Stimulated activated CD8-positive, alpha-beta memory T cell treated with anti-CD3 and anti-CD28 coated beads, Interleukin-15, amount 100 ng/mL, for 24 hours (primary cell): Measurements from ENCODE around the gene SCN4A.
"Not testable (repeated sequence)": the region's sequence is repeated elsewhere in the genome, so short reads cannot be mapped to it uniquely, and the experiment has no call there.

Experiments
- DNase-seq: peaks from one replicate; pipeline ENCODE4 v3.0.0-alpha.2; 2020; ENCODE audit warnings: low read depth

Gene SCN4A

DNA sequence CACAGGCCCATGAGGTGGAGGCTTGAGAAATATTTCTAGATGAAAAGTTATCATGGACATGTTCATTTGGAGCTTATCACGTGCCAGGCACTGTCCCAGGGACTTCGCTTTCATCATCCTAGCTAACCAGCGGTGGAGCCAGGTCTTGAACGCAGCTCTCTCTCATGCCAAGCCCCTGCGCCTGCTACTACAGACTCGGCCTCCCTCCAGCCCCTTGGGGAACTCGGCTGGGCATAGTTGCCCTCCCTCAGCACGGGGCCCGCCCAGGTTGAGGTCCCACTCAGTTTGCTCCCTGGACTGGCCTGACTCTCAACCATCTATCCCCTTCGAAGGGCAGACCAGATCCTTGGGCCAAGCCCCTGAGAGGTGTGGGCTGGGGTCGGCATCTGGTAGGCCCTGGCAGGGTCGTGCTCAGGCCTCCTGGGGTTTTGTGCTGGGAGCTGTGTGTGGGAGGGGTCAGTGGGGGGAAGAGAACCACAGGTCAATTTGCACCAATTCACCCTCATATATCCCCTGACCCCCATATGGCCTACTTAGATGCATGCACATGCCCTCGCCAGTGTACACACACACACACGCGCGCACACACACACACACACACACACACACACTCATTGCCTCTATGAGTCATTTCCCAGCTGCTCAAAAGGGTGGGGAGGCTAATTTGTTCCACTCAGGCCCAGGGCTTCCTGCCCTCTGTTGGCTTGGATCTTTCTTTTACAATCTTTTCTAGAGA, 12.1 kb upstream of the SCN4A start:
- DNase-seq, result no peak

DNA sequence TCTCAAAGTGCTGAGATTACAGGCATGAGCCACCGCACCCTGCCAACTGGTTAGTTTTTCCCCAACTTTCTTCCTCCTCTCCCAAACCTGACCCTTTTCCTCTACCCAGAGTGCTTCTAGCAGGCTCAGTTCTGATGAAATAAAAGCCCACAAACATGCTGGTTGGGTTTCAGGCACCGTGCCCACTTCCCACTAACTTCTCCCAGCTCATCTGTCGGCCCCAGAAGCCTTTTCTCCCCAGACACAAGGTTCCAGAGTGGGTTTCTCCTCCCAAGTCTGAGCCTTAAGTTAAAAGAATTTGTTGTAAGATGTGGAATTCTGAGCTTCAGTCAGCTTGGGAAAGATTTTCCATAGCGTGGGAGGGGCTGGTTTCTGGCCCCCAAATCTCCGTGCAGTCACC, 11.5 kb upstream of the SCN4A start:
- no peak for DNase-seq

- DNase-seq, result no peak
Measured at GRCh38 chr17:63983320-63983719, 10.6 kb upstream of the SCN4A start.

DNA sequence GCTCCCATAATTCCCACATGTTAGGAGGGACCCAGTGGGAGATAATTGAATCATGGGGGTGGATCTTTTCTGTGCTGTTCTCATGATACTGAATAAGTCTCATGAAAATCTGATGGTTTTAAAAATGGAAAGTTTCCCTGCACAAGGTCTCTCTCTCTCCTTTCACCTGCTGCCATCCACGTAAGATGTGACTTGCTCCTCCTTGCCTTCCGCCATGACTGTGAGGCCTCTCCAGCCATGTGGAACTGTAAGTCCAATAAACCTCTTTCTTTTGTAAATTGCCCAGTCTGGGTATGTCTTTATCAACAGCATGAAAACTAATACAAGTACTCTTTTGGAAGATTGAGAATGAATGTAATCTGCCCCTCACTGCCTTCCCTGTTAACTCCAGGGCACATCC, 9.9 kb upstream of the SCN4A start:
- DNase-seq, result not testable (repeated sequence)

DNA sequence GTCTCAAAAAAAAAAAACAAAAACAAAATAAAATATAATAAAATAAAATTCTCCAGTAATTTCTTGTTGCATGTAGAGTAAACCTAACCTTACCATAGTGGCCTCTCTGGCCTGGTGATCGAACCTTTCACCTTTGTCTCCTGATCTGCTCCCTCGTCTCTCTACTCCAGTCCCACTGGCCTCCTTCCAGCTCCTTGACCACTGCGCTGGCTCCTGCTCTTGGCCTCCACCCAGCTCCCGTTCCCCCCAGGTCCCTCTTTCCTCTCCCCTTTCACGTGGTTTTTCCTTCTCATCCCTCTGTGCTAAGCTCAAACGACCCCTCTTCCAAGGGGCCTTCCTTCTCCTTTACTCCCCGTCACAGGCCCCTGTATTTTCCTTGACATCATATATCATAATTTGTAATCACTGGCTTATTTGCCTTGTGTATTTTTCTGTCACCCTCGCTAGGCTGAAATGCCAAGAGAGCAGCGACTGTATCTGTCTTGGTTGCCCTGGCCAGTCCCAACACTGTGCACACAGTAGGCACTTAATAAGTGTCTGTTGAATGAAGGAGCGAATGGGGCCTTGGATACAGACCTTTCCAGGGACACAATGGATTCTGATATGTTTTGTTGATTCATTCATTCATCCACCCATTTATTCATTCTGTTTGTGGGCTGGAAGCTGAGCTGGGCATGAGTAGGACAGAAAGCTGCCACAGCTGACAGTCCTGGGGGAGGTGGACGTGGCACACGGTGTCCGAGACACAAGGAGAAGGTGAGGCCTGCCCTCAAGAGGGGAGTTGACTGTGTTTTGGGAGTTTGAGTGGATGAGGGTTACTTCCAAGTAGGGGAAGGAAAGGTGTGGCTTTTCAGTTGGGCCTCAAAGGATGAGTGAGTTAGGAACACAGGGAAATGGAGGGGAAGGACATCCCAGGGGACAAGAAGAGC, 5.8 kb upstream of the SCN4A start:
- DNase-seq, result no peak

- DNase-seq, result no peak
Measured at GRCh38 chr17:63976702-63977101, 4.0 kb upstream of the SCN4A start.

DNA sequence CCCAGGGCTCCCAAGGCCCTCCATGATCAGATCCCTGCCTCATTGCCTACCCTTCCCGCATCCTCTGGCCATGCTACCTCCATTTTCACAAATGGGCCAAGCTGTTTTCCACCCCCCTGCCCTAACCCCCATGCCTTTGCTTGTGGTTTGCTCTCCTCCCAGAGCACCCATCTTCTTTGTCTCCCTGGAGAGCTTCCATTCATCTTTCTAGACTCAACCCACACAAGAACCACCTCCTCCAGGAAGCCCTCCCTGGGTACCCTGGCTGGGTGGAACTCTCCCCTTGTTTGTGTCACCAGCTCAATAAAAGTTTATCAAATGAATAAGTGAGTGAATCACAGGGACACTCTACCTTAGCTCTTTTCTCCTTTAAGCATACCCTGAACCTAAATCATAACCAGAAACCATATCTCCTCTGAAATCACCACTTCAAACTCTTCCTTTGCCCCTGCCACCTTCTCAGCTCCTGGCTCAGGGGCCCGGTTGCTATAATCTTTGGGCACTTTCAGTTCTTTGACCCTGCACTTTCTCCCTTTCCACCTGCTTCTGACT, 2.9 kb upstream of the SCN4A start:
- no peak for DNase-seq

- DNase-seq, result no peak
Measured at GRCh38 chr17:63974594-63975192, 2.0 kb upstream of the SCN4A start.

GRCh38 chr17:63973930-63974593, 1.3 kb upstream of the SCN4A start:
- DNase-seq, result no peak

GRCh38 chr17:63973247-63973646, 529 bp upstream of the SCN4A start:
- no peak for DNase-seq

DNA sequence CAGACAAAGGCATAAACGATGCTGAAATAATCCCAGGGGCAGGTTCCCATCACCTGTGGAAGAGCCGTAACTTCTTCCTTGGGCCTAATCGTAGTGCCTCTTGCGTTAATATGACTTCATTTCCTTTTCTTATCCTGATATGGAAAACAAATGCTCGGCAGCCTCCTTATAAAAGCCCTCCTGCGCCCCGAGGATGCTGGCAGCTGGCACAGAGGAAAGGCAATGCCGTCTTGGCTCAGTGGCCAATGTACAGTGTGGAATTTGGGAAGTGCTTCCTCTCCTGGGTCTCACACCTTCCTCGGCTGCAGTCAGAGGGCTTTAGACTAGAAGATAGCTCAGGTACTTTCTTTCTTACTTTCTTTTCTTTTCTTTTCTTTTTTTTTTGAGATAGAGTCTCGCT, 3.4 kb downstream of the SCN4A start:
- no peak for DNase-seq

GRCh38 chr17:63967953-63968352, 4.8 kb downstream of the SCN4A start:
- no peak for DNase-seq

- DNase-seq, result no peak
Measured at GRCh38 chr17:63966646-63967264, 6.0 kb downstream of the SCN4A start.

GRCh38 chr17:63963123-63963522, 9.6 kb downstream of the SCN4A start:
- DNase-seq, result no peak

- DNase-seq, result no peak
Measured at GRCh38 chr17:63962298-63962744, 10.4 kb downstream of the SCN4A start.

- no peak for DNase-seq
Measured at GRCh38 chr17:63961355-63962212, 11.1 kb downstream of the SCN4A start.

DNA sequence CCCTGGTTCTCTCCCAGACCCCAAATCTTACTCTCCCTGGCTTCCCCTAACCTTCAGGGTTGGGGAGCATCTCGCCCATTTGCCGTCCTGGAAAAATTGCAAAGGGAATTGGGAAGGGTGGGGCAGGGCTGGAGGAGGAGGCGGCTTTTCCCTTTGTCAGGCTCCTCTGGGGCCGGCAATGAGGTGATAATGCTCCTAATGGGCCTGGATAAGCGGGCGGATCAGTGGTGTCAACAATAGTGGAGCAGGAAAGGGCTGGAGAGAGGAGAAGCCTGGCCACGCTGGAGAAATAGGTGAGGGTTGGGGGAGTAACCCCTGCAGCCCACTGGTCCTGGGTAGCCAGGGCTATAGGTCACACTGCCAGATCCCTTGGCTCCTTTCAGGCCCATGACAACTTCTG, 12.3 kb downstream of the SCN4A start:
- no peak for DNase-seq

- DNase-seq, result no peak
Measured at GRCh38 chr17:63960006-63960405, 12.7 kb downstream of the SCN4A start.

DNA sequence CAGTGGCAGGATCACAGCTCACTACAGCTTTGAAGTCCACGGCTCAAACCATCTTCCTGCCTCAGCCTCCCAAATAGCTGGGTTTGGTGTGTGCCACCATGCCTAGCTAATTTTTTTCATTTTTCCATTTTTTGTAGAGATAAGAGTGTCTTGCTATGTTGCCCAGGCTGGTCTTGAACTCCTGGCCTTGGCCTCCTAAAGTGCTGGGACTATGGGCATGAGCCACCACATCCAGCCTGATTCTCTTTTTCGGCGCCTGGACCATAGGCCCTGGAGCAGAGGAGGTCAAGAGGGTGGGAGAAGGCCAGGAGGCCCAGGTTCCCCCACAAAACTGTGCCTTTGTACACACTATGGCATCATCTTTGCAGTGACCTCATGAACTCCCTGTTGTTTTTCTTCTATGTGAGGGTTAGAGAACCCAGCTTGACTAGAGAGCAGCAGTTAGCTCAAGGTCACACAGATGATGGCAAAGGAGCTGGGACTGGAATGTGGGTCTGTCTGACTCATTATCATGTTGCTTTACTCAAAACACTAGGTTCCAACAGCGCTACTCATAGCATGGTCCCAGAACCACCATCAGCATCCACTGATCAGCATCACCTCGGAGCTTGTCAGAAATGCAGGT, 16.3 kb downstream of the SCN4A start:
- DNase-seq, result no peak

DNA sequence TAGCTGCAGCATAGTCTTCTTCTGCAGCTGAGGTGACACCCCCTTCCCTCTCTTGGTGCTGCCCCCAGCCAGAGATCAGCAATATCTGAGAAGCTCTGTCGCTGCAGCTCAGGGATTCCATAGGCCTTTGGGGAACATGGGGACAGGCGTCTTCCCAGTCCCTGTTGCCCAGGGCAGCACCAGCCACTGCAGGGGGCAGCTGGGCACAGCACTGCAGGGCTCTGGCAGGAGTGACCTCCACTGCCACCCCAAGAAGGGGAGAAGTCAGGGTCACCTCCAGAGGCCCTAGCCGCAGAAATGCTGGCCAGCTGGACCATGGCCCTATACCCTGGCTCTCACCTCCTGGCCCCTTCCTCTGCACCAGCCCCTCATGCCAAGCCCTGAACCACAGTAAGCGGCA, 16.9 kb downstream of the SCN4A start:
- no peak for DNase-seq
